Activated CD4-positive, alpha-beta T cell treated with anti-CD3 and anti-CD28 coated beads, Interleukin-2, amount 50 U/mL, for 24 hours (primary cell): Measurements from ENCODE around the gene POU2AF2.
"Not testable (repeated sequence)": the region's sequence is repeated elsewhere in the genome, so short reads cannot be mapped to it uniquely, and the experiment has no call there.

Experiments used
- DNase-seq, 2 donors: peaks; one replicate each; pipeline ENCODE4 v3.0.0-alpha.2; 2020; ENCODE audit warnings: low read depth in 1 of 2, low spot score in 1 of 2

The POU2AF2 gene

GRCh38 chr11:111245425-111245824, at the start of gene POU2AF2:
POU2AF2 (plus strand) TSS chr11:111245725; CDS start chr11:111245854, 129 bp downstream.
- no peak for DNase-seq

DNA sequence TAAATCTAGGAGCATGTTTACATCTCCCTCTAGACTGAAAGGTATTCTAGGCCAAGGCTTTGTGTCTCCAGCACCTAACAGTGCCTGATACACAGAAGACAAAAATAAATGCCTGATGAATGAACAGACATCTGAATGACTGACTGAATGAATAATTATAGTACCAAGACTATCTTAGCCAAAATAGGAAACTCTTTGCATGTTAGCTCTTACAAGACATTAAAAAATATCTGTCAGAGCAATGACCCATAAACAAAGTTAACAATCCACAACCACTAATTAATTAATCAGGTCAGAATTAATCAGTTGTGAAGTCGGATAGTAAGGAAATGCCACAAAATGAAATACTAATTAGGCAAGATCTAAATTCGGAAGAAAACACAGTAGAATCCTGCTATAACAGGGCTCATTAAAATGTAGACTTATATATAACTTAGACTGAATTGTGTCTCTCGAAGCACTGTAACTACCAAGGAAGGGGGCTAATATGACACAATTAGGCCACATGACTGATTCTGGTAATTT, 45.5 kb upstream of the POU2AF2 start:
- DNase-seq, result no peak

DNA sequence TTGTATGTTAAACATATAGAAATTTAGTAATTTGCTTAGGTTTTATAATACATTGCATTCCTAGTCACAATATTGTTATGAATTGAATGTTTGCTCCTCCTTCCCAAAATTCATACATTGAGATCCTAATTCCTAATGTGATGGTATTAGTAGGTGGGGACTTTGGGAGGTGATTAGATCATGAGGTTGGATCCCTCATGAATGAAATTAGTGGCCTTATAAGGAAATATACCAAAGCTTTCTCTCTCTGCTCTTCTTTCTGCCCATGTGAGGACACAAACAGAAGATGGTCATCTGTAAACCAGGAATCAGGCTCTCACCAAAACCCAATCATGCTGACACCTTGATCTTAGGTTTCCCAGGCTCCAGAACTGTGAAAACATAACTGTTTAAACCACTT, 41.3 kb upstream of the POU2AF2 start:
- no peak for DNase-seq

- DNase-seq, result no peak
Observed at GRCh38 chr11:111205632-111206385, 39.7 kb upstream of the POU2AF2 start.

GRCh38 chr11:111206472-111206871, 39.1 kb upstream of the POU2AF2 start:
- no peak for DNase-seq

DNA sequence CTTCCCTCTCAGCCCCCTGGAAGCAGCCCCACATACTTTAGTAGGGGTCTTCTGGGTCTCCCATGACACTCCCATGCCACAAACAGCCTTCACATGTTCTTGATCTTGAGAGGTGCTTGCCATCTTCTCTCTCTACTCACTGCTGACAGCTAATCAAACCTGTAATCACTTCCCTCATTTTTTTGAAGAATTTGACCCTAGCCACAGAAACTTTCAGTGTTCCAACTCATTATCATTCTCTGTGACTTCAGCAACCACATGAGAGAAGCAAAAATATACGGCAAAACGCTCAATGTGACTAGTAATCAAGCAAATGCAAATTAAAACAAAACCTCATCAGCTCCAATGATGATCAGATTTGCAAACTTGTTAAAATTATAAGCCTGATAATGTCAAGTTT, 38.3 kb upstream of the POU2AF2 start:
- DNase-seq, result no peak

DNA sequence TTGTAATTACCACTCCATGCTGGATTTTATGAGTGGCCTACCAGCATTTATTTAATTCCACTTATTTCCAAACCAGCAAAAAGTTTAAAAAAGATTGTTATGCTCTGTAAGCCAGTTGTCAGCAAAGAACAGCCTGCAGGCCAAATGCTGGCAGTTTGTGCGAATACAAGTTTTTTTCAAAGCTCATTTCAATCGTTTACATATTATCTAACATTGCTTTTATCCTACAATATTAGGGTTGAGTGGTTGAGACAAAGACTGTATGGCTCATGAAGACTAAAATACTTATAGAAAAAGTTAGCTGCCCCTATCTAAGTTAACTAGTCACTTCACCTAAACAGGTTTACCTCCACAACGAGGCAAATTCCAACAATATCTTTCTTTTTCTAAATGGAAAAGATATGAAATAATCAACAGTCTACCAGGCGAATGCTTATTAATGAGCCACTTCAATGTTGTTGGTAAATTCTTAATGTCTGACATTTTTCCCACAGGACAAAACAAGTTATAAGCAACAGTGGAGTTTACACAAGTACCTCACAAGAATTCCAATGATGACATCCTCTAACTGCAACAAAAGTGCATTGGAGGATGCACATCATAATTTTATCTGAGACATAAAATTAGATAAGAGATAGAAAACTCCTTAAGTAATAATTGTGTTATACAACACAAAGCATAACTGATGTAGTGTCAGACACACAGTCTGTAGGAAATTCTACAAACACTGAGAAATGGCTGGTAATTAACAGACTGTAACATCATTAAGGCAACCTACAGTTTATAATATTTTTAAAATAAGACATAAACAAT, 35.8 kb upstream of the POU2AF2 start:
- DNase-seq, result no peak

GRCh38 chr11:111213256-111213655, 32.3 kb upstream of the POU2AF2 start:
- DNase-seq, result no peak

DNA sequence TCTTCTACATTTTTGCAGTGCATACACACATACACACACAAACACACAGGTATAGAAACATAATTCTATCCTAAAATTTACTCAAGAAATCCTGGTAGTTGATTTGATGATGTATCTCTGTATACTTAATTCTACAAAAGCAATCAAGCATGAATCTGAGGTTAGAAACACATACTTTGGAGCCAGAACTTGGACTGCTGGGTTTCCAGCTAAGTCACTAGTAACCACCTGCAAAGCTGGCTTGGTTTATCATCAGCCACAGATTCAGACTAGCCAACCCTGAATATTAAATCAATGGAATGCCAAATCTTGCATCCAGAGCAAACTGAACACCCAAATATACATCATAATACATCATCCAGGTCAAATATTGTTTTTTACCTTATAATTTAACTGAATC, 24.8 kb upstream of the POU2AF2 start:
- no peak for DNase-seq

DNA sequence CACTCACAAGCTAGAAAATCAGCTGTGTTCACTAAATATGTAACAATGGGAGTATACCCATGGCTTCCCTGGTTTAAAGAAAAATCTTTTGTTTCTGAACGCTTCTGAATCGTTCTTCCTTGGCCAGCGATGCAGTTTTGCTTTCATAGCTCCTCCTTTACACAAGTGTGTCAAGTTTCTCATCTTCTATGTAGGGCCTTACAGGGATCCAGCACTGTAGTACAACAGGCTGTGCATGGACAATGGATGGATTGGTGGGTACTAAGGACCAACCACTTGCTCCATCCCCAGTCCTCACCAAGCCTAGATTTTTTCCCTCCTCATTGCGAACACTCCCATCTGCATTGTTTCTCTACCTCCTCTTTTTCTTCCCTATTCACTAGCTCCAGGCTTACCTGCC, 24.3 kb upstream of the POU2AF2 start:
- no peak for DNase-seq

- not testable (repeated sequence) for DNase-seq
Observed at GRCh38 chr11:111221936-111222335, 23.6 kb upstream of the POU2AF2 start.

GRCh38 chr11:111222821-111223455, 22.6 kb upstream of the POU2AF2 start:
- DNase-seq, result not testable (repeated sequence)

DNA sequence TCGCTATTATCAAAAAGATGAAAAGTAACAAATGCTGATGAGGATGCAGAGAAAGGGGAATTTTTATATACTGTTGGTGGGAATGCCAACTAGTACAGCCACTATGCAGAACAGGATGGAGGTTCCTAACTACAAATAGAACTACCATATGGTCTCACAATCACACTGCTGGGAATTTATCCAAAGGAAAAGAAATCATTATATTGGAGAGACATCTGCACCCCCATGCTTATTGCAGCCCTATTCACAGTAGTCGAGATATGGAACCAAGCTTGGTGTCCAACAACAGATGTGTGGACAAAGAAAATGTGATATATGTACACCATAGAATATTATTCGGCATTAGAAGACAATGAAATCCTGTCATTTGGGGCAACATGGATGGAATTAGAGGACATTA, 19.6 kb upstream of the POU2AF2 start:
- DNase-seq, result no peak

DNA sequence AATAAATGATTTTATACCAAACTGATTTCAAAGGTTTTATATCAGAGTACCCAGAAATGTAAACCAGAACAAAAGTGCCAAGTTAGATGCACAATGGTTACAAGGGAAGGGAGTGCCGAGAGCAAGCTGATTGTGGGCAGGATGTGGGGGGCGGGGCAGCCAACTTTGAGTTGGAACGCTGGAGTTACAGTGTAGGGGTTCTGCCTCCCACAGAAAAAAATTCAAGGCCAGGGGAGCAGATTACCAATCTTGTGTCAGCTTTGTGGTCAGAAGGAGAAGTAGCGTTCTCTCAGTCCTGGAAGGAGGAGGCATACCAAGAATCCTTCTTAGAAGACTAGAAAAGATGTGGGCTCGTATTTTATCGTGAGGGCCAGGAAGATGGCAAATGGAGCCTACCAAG, 15.9 kb upstream of the POU2AF2 start:
- no peak for DNase-seq

- DNase-seq, result no peak
Observed at GRCh38 chr11:111230122-111230465, 15.4 kb upstream of the POU2AF2 start.

DNA sequence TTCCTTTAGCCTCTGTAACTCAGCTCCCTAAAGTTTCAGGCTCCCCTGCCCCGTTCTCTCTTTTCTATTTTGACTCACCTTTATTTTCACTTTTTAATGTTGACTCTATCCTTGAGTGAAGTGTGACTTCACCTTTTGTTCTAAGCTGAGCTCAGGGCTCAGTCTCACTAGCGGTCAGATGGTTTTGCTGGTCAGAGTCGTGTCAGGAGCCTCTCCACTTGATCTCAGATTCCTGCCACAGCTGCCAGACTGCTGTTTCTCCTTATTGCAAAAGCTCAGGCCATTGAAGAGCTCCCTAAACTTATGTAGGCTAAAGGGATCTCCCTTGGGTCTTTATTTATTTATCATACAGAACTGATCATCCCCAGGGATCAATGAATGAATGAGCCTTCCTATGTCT, 13.7 kb upstream of the POU2AF2 start:
- DNase-seq, result no peak

- DNase-seq, result no peak
Observed at GRCh38 chr11:111236383-111236782, 9.1 kb upstream of the POU2AF2 start.

- no peak for DNase-seq
Observed at GRCh38 chr11:111237926-111238325, 7.6 kb upstream of the POU2AF2 start.

DNA sequence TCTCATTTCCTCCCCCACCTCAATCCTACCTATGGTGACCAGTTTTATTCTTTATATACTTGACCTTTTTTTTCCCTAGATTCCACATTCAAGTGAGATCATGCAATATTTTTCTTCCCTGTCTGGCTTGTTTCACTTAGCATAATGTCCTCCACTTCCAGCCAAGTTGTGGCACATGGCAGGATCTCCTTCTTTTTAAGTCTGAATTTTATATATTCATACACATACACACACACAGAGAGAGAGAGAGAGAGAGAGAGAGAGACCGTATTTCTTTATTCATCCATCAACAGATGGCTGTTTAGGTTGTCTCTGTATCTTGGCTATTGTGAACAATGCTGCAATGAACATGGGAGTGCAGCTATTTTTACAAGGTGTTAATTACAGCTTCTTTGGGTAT, 1.4 kb downstream of the POU2AF2 start:
- no peak for DNase-seq

DNA sequence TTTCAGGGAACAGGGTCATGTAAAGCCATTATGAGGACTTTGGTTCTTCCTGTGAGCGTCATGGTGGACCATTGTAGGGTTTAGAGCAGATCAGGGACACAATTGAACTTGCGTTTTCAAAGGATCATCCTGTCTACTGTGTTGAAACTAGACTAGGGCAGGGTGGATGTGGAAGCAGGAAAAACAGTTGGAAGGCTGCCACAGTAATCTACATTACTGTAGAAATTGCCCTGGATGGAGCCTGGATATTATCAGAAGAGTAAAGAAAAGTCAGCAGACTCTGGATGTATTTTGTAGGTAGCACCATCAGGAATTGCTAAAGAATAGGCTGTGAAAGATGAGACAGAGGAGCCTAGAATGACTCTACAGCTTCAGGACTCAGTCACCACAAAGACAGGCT, 5.4 kb downstream of the POU2AF2 start:
- no peak for DNase-seq

DNA sequence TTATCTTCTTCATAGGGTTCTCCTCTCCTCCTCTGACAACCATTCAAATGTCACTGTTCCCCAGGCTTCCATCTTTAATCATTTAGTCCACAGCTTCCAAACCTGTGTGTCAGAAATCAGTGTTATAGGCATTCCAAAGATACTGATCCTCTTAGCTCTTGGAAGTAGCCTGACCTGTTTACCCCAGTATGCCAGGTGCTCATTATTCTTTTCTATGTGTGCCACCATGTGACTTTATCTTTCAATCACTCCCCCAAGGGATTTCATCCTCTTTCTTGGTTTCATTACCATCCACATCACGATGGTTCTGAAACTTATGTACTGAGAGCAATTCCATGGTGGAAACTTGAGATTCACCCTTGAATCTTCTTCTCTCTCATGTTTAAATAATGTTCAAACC, 7.6 kb downstream of the POU2AF2 start:
- DNase-seq, result no peak

DNA sequence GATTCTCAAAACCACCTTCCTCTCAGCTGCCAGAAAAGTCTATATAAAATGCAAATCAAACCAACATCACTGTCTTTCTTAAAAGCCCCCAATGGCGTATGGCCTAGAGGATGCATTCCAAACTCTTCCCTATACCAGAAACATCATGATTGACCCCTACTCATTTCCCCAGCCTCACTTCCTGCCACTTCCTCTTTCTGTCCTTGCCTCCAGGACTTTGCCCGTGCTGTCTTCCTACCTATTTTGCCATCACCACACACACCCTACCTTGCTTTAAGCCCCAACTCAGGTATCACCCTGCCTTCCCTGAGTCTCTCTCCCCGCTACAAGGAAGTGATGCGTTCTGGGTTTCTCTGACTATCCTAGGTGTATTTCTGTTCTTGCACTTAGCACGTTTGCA, 8.1 kb downstream of the POU2AF2 start:
- no peak for DNase-seq
